WERI-Rb-1 (cell line): Measurements from ENCODE around the gene GPHN.
A peak's percentile ranks its signal among the peaks of the same experiment; 100 is the strongest.

Source experiments
- DNase-seq: peaks from one replicate; pipeline ENCODE4 v3.0.0-alpha.2; 2020
- H3K27ac ChIP-seq: fragments of 250-450 bp; sonication (Bioruptor Pico); 2 replicates; pipeline ENCODE4 v1.5.1; 2020; ENCODE audit warnings: mild to moderate bottlenecking, moderate library complexity
- H3K27me3 ChIP-seq: fragments of 250-450 bp; sonication (Bioruptor Pico); 2 replicates; pipeline ENCODE4 v1.5.1; 2021; ENCODE audit warnings: mild to moderate bottlenecking, low read depth, moderate library complexity; ENCODE audit not compliant: insufficient read depth, severe bottlenecking
- H3K36me3 ChIP-seq: fragments of 250-450 bp; sonication (Bioruptor Pico); 2 replicates; pipeline ENCODE4 v1.5.1; 2020; ENCODE audit warnings: mild to moderate bottlenecking, moderate library complexity
- H3K4me3 ChIP-seq: 2 replicates; pipeline ENCODE4 v1.5.1; 2011; ENCODE audit warnings: low read depth, mild to moderate bottlenecking, control low read depth, low read length
- H3K9me3 ChIP-seq: fragments of 250-450 bp; sonication (Bioruptor Pico); 2 replicates; pipeline ENCODE4 v1.5.1; 2021; ENCODE audit warnings: mild to moderate bottlenecking, moderate library complexity; ENCODE audit not compliant: severe bottlenecking
- CTCF ChIP-seq: IDR thresholded peaks from 2 replicates; pipeline ENCODE4 v1.5.1; 2011; ENCODE audit warnings: low read depth, mild to moderate bottlenecking, control low read depth, inconsistent platforms, low read length

The GPHN gene

GRCh38 chr14:67172520-67172919 is 664.6 kb downstream of the GPHN start:
- no peak overlapping the region for H3K4me3 ChIP-seq
- H3K27ac ChIP-seq = no peak overlapping the region
- H3K9me3 ChIP-seq = no peaks in the 10 kb centered on the region
- H3K27me3 ChIP-seq = no peaks in the 10 kb centered on the region
- H3K36me3 ChIP-seq = no peaks in the 10 kb centered on the region; the same call in 1 of the 2 replicates
- TF ChIP-seq CTCF = no peak
- DNase-seq = no peak

GRCh38 chr14:67173719-67174118 is 665.8 kb downstream of the GPHN start:
- H3K9me3 ChIP-seq = no peaks in the 10 kb centered on the region
- H3K4me3 ChIP-seq = no peak overlapping the region
- TF ChIP-seq CTCF = no peak
- H3K27ac ChIP-seq = no peak overlapping the region
- no peaks in the 10 kb centered on the region for H3K27me3 ChIP-seq
- no peaks in the 10 kb centered on the region; the same call in 1 of the 2 replicates for H3K36me3 ChIP-seq
- no peak for DNase-seq

- Histone ChIP-seq H3K27ac (no peak overlapping the region), H3K36me3 (peaks cover 3% of the 10 kb centered on the region; the same call in 1 of the 2 replicates), H3K27me3 (no peaks in the 10 kb centered on the region), H3K9me3 (no peaks in the 10 kb centered on the region), H3K4me3 (no peak overlapping the region)
- TF ChIP-seq CTCF = no peak
- no peak for DNase-seq
Observed at GRCh38 chr14:67186172-67186768, 678.3 kb downstream of the GPHN start.

GRCh38 chr14:67186789-67187584 is 679.0 kb downstream of the GPHN start:
- H3K9me3 ChIP-seq = no peaks in the 10 kb centered on the region
- peak overlapping the region; percentile 22 for H3K27ac ChIP-seq
- DNase-seq = no peak
- H3K27me3 ChIP-seq = no peaks in the 10 kb centered on the region
- no peak overlapping the region for H3K4me3 ChIP-seq
- TF ChIP-seq CTCF = no peak
- no peaks in the 10 kb centered on the region for H3K36me3 ChIP-seq

- H3K36me3 ChIP-seq = no peaks in the 10 kb centered on the region
- DNase-seq = peak; percentile 30
- TF ChIP-seq CTCF = no peak
- H3K27ac ChIP-seq = peak overlapping the region; percentile 16
- no peak overlapping the region for H3K4me3 ChIP-seq
- no peaks in the 10 kb centered on the region for H3K9me3 ChIP-seq
- H3K27me3 ChIP-seq = no peaks in the 10 kb centered on the region
Observed at GRCh38 chr14:67187826-67188225, 679.9 kb downstream of the GPHN start.
